ENCODE results near the gene SIGLEC12.
A peak's percentile ranks its signal among the peaks of the same experiment; 100 is the strongest.
"Not testable (repeated sequence)": the region's sequence is repeated elsewhere in the genome, so short reads cannot be mapped to it uniquely, and the experiment has no call there.

Gene SIGLEC12

GRCh38 chr19:51479531-51480331 is 21.9 kb downstream of the SIGLEC12 start:
- no peak for DNase-seq

- DNase-seq: no peak
These were observed 23.0 kb downstream of the SIGLEC12 start, which contains the start of gene CEACAM18 for GRCh38 chr19:51478381-51479234. TSS of gene CEACAM18 (plus strand) at chr19:51478539.

GRCh38 chr19:51477344-51477743 is 24.3 kb downstream of the SIGLEC12 start:
- no peak for DNase-seq

GRCh38 chr19:51476164-51476563 is 25.4 kb downstream of the SIGLEC12 start:
- DNase-seq: no peak

GRCh38 chr19:51473009-51473707 is 28.4 kb downstream of the SIGLEC12 start:
- peak; percentile 88 for DNase-seq

- DNase-seq: no peak
These were observed 29.0 kb downstream of the SIGLEC12 start for GRCh38 chr19:51472607-51473006.

GRCh38 chr19:51471527-51471926 is 30.1 kb downstream of the SIGLEC12 start:
- no peak for DNase-seq

- DNase-seq: no peak
These were observed 30.6 kb downstream of the SIGLEC12 start for GRCh38 chr19:51470966-51471365.

- no peak for DNase-seq
These were observed 32.0 kb downstream of the SIGLEC12 start for GRCh38 chr19:51469629-51470028.

- no peak for DNase-seq
These were observed 32.4 kb downstream of the SIGLEC12 start for GRCh38 chr19:51469162-51469561.

GRCh38 chr19:51468545-51468920 is 33.1 kb downstream of the SIGLEC12 start:
- DNase-seq: no peak

GRCh38 chr19:51467864-51468544 is 33.6 kb downstream of the SIGLEC12 start:
- no peak for DNase-seq

- no peak for DNase-seq
These were observed 34.9 kb downstream of the SIGLEC12 start for GRCh38 chr19:51466723-51467122.

- DNase-seq: not testable (repeated sequence)
These were observed 37.5 kb downstream of the SIGLEC12 start for GRCh38 chr19:51463976-51464581.

- no peak for DNase-seq
These were observed 38.9 kb downstream of the SIGLEC12 start for GRCh38 chr19:51462681-51463080.

- no peak for DNase-seq
These were observed 39.3 kb downstream of the SIGLEC12 start for GRCh38 chr19:51462276-51462675.

GRCh38 chr19:51461723-51462161 is 39.9 kb downstream of the SIGLEC12 start:
- no peak for DNase-seq

GRCh38 chr19:51460164-51460992 is 41.2 kb downstream of the SIGLEC12 start:
- no peak for DNase-seq

GRCh38 chr19:51458899-51459505 is 42.6 kb downstream of the SIGLEC12 start:
- no peak for DNase-seq

GRCh38 chr19:51458051-51458645 is 43.5 kb downstream of the SIGLEC12 start, which contains the start of gene SIGLEC8:
TSS of gene SIGLEC8 (minus strand) at chr19:51458454. CDS start at chr19:51458387, 67 bp downstream.
- no peak for DNase-seq
